ENCODE results near the gene SMARCA4.

DNA sequence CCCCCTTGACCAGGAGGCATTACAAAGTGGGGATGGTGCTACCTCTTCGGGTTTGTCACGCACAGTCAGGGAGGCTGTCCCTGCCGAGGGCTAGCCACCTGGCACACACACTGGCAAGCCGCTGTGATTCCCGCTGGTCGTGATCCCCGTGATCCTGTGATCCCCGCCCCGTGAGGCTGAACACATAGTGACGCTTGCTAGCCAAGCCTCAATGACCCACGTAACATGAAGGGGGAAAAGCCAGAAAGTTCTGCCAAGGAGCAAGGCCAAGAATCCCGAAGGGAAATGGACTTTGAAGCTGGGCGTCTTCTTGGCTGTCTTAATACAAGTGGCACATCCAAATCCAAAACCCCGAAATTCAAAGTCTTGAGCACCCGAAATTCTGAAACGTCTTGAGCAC is 142.1 kb downstream of the SMARCA4 start:
- no peak for TF ChIP-seq ZFX (IDR thresholded peaks at IDR 0.05)
- TF ChIP-seq, protein P1, sequence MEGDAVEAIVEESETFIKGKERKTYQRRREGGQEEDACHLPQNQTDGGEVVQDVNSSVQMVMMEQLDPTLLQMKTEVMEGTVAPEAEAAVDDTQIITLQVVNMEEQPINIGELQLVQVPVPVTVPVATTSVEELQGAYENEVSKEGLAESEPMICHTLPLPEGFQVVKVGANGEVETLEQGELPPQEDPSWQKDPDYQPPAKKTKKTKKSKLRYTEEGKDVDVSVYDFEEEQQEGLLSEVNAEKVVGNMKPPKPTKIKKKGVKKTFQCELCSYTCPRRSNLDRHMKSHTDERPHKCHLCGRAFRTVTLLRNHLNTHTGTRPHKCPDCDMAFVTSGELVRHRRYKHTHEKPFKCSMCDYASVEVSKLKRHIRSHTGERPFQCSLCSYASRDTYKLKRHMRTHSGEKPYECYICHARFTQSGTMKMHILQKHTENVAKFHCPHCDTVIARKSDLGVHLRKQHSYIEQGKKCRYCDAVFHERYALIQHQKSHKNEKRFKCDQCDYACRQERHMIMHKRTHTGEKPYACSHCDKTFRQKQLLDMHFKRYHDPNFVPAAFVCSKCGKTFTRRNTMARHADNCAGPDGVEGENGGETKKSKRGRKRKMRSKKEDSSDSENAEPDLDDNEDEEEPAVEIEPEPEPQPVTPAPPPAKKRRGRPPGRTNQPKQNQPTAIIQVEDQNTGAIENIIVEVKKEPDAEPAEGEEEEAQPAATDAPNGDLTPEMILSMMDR (conservative IDR thresholded peaks at IDR 0.05): no peak

All from C4-2B (cell line).